Endothelial cell of umbilical vein (primary cell): Measurements from ENCODE around the gene PRIMA1. TPM values are rescaled to one million over a fixed set of nuclear protein-coding genes. Genes with fewer than 3 reads are reported as not detected.

Experiments used
- BruUV-seq: library from RNA; stranded (reverse); fragments of 400-500 nt; replicated peaks from 2 replicates; lab custom pipeline; 2021; lab: Mats Ljungman, UMichigan
- CTCF ChIA-PET: fragments of 300-600, 350-600 bp; sonication (Branson Sonifier 250); formaldehyde crosslinking; loops from one replicate; lab custom pipeline; 2021; ENCODE audit warnings: antibody characterized with exemption, inconsistent platforms; lab: Charles Lee
- POLR2A ChIA-PET: fragments of 300-600, 350-600 bp; sonication (Branson Sonifier 250); formaldehyde crosslinking; loops from one replicate; lab custom pipeline; 2021; ENCODE audit warnings: antibody characterized with exemption, inconsistent platforms; lab: Charles Lee
- DNase-seq: peaks from one replicate; pipeline ENCODE4 v3.0.0-alpha.2; 2011; ENCODE audit warnings: low read depth, low spot score
- FAIRE-seq: peaks from 2 replicates; lab custom pipeline; 2011; peaks lifted over from hg19 to GRCh38; lab: Jason Lieb, UNC
- H2AFZ ChIP-seq: 2 replicates; pipeline ENCODE4 v1.6.0; 2012; ENCODE audit warnings: low read depth, low read length, control low read depth, inconsistent platforms
- H3K27ac ChIP-seq: 2 replicates; pipeline ENCODE4 v1.5.1; 2011; ENCODE audit warnings: low read depth, mild to moderate bottlenecking, control low read depth, low read length, moderate library complexity; ENCODE audit not compliant: insufficient read depth
- H3K27me3 ChIP-seq, 2 experiments: 2 replicates each; pipeline versions ENCODE4 v1.6.0 to v1.6.1; 2011; ENCODE audit warnings: low read length in 2 of 2, mixed read lengths in 1 of 2; ENCODE audit not compliant: control insufficient read depth in 2 of 2, insufficient read depth in 2 of 2
- H3K36me3 ChIP-seq, 2 experiments: 2 replicates in 1 of 2; 3 replicates in 1 of 2; pipeline ENCODE4 v1.5.1; 2011; ENCODE audit warnings: low read length in 2 of 2, mild to moderate bottlenecking in 1 of 2, moderate library complexity in 1 of 2; ENCODE audit not compliant: control insufficient read depth in 2 of 2, insufficient read depth in 2 of 2; ENCODE audit errors: extremely low read depth in 1 of 2
- H3K4me1 ChIP-seq: 3 replicates; pipeline ENCODE4 v1.5.1; 2011; ENCODE audit warnings: mild to moderate bottlenecking, low read length; ENCODE audit not compliant: control insufficient read depth, insufficient read depth; ENCODE audit errors: extremely low read depth
- H3K4me2 ChIP-seq: 2 replicates; pipeline ENCODE4 v1.6.1; 2011; ENCODE audit warnings: low read length, control low read depth, mixed read lengths; ENCODE audit not compliant: insufficient read depth
- H3K4me3 ChIP-seq, 3 experiments: fragments of 200-600 bp in 1 of 3; sonication (generic), shearing (Covaris generic) in 1 of 3; replicated peaks in 1 of 3; 2 replicates each; pipeline ENCODE4 v1.5.1; 2011 to 2016; ENCODE audit warnings: control low read depth in 3 of 3, low read length in 3 of 3, mild to moderate bottlenecking in 2 of 3, inconsistent platforms in 1 of 3, low read depth in 1 of 3, moderate library complexity in 1 of 3; ENCODE audit not compliant: insufficient read depth in 1 of 3
- H3K79me2 ChIP-seq: 2 replicates; pipeline ENCODE4 v1.6.0; 2012; ENCODE audit warnings: low read length, inconsistent platforms; ENCODE audit not compliant: control insufficient read depth, insufficient read depth
- H3K9ac ChIP-seq: replicated peaks from 2 replicates; pipeline ENCODE3; 2011; ENCODE audit warnings: low read length, control low read depth; ENCODE audit not compliant: insufficient read depth; ENCODE audit errors: extremely low read depth
- H3K9me1 ChIP-seq: replicated peaks from 3 replicates; pipeline ENCODE4 v1.6.0; 2011; ENCODE audit warnings: mild to moderate bottlenecking, low read length; ENCODE audit not compliant: control insufficient read depth, insufficient read depth; ENCODE audit errors: extremely low read depth
- H3K9me3 ChIP-seq: replicated peaks from 2 replicates; pipeline ENCODE4 v1.5.1; 2012; ENCODE audit warnings: low read length, inconsistent platforms; ENCODE audit not compliant: control insufficient read depth, insufficient read depth
- H4K20me1 ChIP-seq: replicated peaks from 2 replicates; pipeline ENCODE3; 2011; ENCODE audit warnings: mild to moderate bottlenecking, low read length; ENCODE audit not compliant: control insufficient read depth, insufficient read depth; ENCODE audit errors: extremely low read depth
- CTCF ChIP-seq, 2 donors: IDR thresholded peaks; 1 replicate in 1 of 2; 2 replicates in 1 of 2; pipeline ENCODE4 v1.5.1; 2011; ENCODE audit warnings: low read length in 2 of 2, mild to moderate bottlenecking in 2 of 2, moderate library complexity in 2 of 2, control low read depth in 1 of 2, inconsistent platforms in 1 of 2, low read depth in 1 of 2; ENCODE audit not compliant: insufficient read depth in 1 of 2; ENCODE audit errors: extremely low read depth in 1 of 2
- FOS ChIP-seq: IDR thresholded peaks from 2 replicates; pipeline ENCODE4 v1.6.1; 2011; ENCODE audit warnings: mild to moderate bottlenecking, low read length, moderate library complexity, borderline replicate concordance; ENCODE audit not compliant: insufficient read depth
- GATA2 ChIP-seq: IDR thresholded peaks from 2 replicates; pipeline ENCODE4 v1.7.0; 2011; ENCODE audit warnings: low read depth, mild to moderate bottlenecking, moderate library complexity, mixed read lengths, low read length; ENCODE audit not compliant: insufficient read length, insufficient read depth
- JUN ChIP-seq: IDR thresholded peaks from 2 replicates; pipeline ENCODE4 v1.6.1; 2011; ENCODE audit warnings: borderline replicate concordance, low read depth; ENCODE audit not compliant: insufficient read length, insufficient read depth
- MAX ChIP-seq: IDR thresholded peaks from 2 replicates; pipeline ENCODE4 v1.6.1; 2011; ENCODE audit not compliant: insufficient read depth, insufficient read length
- MYC ChIP-seq: IDR thresholded peaks from one replicate; pipeline ENCODE4 v1.6.1; 2011; ENCODE audit warnings: mild to moderate bottlenecking, low read depth, low read length
- POLR2AphosphoS5 ChIP-seq: IDR thresholded peaks from 2 replicates; pipeline ENCODE4 v1.6.1; 2012; ENCODE audit warnings: low read depth, mild to moderate bottlenecking, control low read depth, low read length, moderate library complexity; ENCODE audit not compliant: insufficient read depth
- dilution Hi-C: fragments of 300-500 bp; cut with MboI; formaldehyde crosslinking; loops from one replicate; pipeline ENCODE4 v1.15.0; 2019; ENCODE audit warnings: low sequenced_read_pairs; ENCODE audit not compliant: extremely low pct_ligation_motif_present
- intact Hi-C: fragments of 100-400 bp; cut with micrococcal nuclease; formaldehyde crosslinking; loops from one replicate; pipeline ENCODE4 v1.10.0; 2022
- polyA plus RNA-seq, 4 experiments: library from polyadenylated mRNA; depleted of rRNA in 3 of 4; stranded (reverse) in 3 of 4; unstranded in 1 of 4; fragments of >200 nt; gene quantifications; 2 replicates each; pipeline versions ENCODE4 v1.2.1 to v1.2.3, GENCODE V29; 2011 to 2012; ENCODE audit warnings: missing spikeins in 1 of 4
- total RNA-seq: library from RNA; stranded (reverse); gene quantifications from 2 replicates; pipeline ENCODE4 v1.2.3, GENCODE V29; 2021

PRIMA1 gene
- total and polyA plus RNA-seq, 2 donors (not counting 3 experiments of a cell fraction or from before 2014, with no cell fraction given): not detected

GRCh38 chr14:93727917-93728650 lies 60.2 kb downstream of the PRIMA1 start:
- intact Hi-C loops: no loop called here
- H3K36me3 ChIP-seq: no peaks in the 10 kb centered on the region
- no peaks in the 10 kb centered on the region for H4K20me1 ChIP-seq
- H3K4me2 ChIP-seq: no peak overlapping the region
- no peak overlapping the region for H3K9ac ChIP-seq
- no TSS peak for BruUV-seq
- TF ChIP-seq MAX: no peak
- TF ChIP-seq POLR2AphosphoS5: no peak
- no peak for TF ChIP-seq MYC
- no peak for TF ChIP-seq JUN
- no peak for TF ChIP-seq FOS
- TF ChIP-seq CTCF (IDR thresholded peaks at IDR 0.05; ENCODE audit: extremely low read depth in 1 of 2, insufficient read depth in 1 of 2, low read depth in 1 of 2, low read length in 2 of 2): no peak
- TF ChIP-seq GATA2: no peak
- peaks cover 5% of the 10 kb centered on the region for H3K9me3 ChIP-seq
- dilution Hi-C loops: no loop called here
- H3K4me3 ChIP-seq: no peak overlapping the region
- no peaks in the 10 kb centered on the region for H3K9me1 ChIP-seq
- H2AFZ ChIP-seq: no peak overlapping the region
- H3K79me2 ChIP-seq: no peaks in the 10 kb centered on the region
- ChIA-PET CTCF (no interaction called here), POLR2A (no interaction called here)
- H3K4me1 ChIP-seq: no peaks in the 10 kb centered on the region
- no peak for FAIRE-seq
- H3K27me3 ChIP-seq: no peaks in the 10 kb centered on the region
- DNase-seq: no peak
- H3K27ac ChIP-seq: no peak overlapping the region
